ENCODE measurements around the gene MTMR4.
"Not testable (repeated sequence)": the region's sequence is repeated elsewhere in the genome, so short reads cannot be mapped to it uniquely, and the experiment has no call there.

Gene MTMR4

DNA sequence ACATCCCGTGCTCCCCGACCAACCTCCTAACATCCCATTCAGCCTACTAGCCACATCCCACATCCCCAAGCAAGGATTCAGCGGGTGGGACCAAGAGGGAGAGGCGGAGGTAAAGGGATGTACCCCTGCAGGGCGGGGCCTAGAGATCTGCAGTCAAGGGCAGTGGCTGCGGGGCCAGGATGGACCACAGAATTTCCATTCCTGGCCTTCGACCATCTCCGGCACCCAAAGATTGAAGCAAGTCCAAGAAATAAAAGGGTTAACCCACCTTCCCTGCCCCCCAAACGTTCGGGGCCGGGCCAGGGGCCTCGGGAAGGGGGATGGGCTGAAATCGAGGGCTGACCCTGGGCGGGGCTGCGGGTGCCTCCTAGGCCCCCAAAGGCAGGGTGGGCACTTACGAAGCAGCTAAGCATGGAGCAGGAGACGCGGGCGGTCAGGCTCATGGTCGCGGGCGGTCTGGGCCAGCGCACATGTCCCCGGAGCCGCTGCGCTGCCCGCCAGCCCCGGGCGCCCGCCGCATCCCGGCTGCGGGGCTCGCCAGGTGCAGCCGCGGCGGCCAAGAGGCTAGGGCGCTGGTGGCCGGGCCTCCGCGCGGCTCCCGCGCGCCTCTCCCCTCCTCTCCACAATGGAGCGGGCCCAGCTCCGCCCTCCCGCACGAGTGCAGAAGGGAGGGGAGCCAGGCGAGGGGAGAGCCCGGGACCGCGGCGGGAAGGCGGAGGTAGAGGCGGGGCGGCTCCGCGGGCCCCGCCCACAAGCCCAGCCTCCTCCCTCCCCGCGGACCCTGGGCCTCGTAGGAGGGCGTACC, at the start of gene MTMR4:
TSS of gene MTMR4 (minus strand) at position 674 of the 805 bp plus-strand sequence. CDS start at position 443, 231 bp downstream.
- H3K36me3 ChIP-seq (replicated peaks) = peaks cover 22% of the 10 kb centered on the region
- peak within 1 kb of the TSS; percentile 73 for H3K4me3 ChIP-seq (ENCODE audit: low read depth, low read length)
- no peak within 1 kb of the TSS for H3K27ac ChIP-seq
- no peaks in the 10 kb centered on the region for H3K27me3 ChIP-seq (replicated peaks)
- TF ChIP-seq, protein P1, sequence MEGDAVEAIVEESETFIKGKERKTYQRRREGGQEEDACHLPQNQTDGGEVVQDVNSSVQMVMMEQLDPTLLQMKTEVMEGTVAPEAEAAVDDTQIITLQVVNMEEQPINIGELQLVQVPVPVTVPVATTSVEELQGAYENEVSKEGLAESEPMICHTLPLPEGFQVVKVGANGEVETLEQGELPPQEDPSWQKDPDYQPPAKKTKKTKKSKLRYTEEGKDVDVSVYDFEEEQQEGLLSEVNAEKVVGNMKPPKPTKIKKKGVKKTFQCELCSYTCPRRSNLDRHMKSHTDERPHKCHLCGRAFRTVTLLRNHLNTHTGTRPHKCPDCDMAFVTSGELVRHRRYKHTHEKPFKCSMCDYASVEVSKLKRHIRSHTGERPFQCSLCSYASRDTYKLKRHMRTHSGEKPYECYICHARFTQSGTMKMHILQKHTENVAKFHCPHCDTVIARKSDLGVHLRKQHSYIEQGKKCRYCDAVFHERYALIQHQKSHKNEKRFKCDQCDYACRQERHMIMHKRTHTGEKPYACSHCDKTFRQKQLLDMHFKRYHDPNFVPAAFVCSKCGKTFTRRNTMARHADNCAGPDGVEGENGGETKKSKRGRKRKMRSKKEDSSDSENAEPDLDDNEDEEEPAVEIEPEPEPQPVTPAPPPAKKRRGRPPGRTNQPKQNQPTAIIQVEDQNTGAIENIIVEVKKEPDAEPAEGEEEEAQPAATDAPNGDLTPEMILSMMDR (IDR thresholded peaks at IDR 0.05; ENCODE audit: low read depth, low read length, missing control alignments) = no peak
- peak; percentile 18 for DNase-seq
- in situ Hi-C loops (cut with HindIII; ENCODE audit: low pct_ligation_motif_present, low sequenced_read_pairs) = no loop called here

DNA sequence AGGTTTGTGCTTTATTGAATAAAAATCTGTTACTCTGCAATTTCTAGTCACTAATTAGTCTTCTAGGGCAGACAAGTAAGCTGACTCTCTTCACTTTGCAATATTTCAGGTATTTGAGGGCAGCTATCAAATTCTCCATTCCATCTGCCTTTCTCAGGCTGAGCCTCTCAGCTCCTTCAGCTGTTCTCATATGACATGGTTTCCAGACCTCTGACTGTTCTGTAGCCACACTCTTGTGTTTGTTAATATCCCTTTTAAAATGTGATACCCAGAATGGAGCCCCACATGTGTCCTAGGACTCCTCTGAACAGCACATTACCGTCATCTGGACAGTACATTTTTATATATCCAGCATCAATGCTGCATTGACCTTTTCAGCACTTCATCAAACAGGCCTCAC, 46.1 kb upstream of the MTMR4 start:
- Histone ChIP-seq H3K27ac (no peak overlapping the region), H3K36me3 (replicated peaks) (no peaks in the 10 kb centered on the region), H3K4me3 (ENCODE audit: low read depth, low read length) (no peak overlapping the region), H3K27me3 (replicated peaks) (no peaks in the 10 kb centered on the region)
- TF ChIP-seq, protein P1 (IDR thresholded peaks at IDR 0.05; ENCODE audit: low read depth, low read length, missing control alignments) = no peak
- in situ Hi-C loops (cut with HindIII; ENCODE audit: low pct_ligation_motif_present, low sequenced_read_pairs) = no loop called here
- DNase-seq = no peak

DNA sequence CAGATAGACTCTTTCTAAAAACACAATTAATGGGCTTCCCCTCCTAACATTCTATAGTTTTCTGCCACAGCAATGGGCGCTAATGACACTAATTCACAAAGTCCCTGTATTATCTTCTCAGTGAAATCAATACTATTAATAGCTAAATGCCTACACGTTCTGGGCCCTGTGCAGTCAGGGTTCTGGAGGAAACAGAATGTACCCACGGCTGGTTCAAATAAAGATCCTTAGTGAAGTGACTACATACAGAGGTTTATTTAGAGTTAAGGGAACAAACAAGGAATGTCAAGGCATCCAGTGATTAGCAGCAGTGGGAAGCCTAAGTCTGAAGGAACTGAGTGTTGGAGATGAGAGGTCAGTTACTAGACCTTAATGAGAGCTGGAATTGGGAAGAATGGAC, 43.5 kb upstream of the MTMR4 start:
- no peak overlapping the region for H3K27ac ChIP-seq
- DNase-seq = no peak
- in situ Hi-C loops (cut with HindIII; ENCODE audit: low pct_ligation_motif_present, low sequenced_read_pairs) = no loop called here
- TF ChIP-seq, protein P1 (IDR thresholded peaks at IDR 0.05; ENCODE audit: low read depth, low read length, missing control alignments) = no peak
- no peaks in the 10 kb centered on the region for H3K27me3 ChIP-seq (replicated peaks)
- H3K36me3 ChIP-seq (replicated peaks) = no peaks in the 10 kb centered on the region
- no peak overlapping the region for H3K4me3 ChIP-seq (ENCODE audit: low read depth, low read length)

DNA sequence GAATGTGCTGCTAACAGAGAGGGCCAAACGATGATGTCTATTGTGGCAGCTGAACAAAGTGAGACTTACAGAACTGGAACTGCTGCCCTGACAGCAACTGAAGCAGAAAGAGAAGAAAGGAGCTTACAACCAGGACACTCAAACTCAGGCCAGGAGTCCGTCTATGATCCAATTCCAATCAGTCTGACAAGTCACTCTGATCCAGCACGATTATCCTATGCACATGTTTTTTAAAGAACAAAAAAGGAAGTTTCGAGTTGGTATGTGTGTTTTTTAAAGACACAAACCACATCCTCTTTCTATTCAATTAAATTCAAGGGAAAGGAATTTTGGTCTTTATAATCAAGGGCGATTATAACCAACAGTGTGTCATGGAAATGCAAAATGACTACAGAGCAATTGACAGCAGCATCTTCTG, 42.4 kb upstream of the MTMR4 start:
- TF ChIP-seq, protein P1 (IDR thresholded peaks at IDR 0.05; ENCODE audit: low read depth, low read length, missing control alignments) = no peak
- no peaks in the 10 kb centered on the region for H3K36me3 ChIP-seq (replicated peaks)
- in situ Hi-C loops (cut with HindIII; ENCODE audit: low pct_ligation_motif_present, low sequenced_read_pairs) = no loop called here
- no peak overlapping the region for H3K4me3 ChIP-seq (ENCODE audit: low read depth, low read length)
- no peaks in the 10 kb centered on the region for H3K27me3 ChIP-seq (replicated peaks)
- no peak overlapping the region for H3K27ac ChIP-seq
- DNase-seq = no peak

DNA sequence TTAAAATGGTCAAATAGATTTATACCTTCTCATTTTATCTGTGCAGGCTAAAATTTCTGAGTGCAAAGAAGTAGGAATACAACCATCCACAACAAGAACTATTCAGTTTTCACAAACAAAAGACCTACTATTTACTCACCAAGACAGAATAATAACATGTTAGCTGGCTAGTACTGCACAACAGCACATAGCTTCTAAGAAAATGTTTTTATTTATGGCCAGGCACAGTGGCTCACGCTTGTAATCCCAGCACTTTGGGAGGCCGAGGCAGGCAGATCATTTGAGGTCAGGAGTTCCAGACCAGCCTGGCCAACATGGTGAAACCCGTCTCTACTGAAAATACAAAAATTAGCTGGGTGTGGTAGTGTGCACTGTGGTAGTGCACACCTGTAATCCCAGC, 40.7 kb upstream of the MTMR4 start:
- in situ Hi-C loops (cut with HindIII; ENCODE audit: low pct_ligation_motif_present, low sequenced_read_pairs); H3K4me3 ChIP-seq (ENCODE audit: low read depth, low read length); DNase-seq: not testable (repeated sequence)

DNA sequence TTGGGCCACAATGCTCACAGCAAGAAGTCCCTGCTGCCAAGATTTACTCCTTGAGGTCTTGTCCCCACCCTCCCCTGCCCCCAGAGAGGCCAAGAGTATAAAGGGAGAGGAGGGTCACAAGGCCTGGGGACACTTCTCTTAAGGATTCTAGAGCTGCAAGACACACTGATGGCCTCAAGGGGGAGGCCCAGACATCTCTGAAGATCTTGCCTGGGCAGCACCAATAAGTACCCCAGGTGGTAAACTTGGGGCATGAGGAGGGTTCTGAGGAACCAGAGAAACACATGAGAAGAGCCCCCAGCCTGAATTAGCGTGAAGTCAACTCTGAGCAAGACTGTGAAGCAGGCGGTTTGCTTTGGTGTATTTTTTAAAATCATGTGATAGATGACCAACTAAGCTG, 26.8 kb upstream of the MTMR4 start:
- H3K27ac ChIP-seq = no peak overlapping the region
- TF ChIP-seq, protein P1 (IDR thresholded peaks at IDR 0.05; ENCODE audit: low read depth, low read length, missing control alignments) = peak; percentile 63
- no peak overlapping the region for H3K4me3 ChIP-seq (ENCODE audit: low read depth, low read length)
- in situ Hi-C loops (cut with HindIII; ENCODE audit: low pct_ligation_motif_present, low sequenced_read_pairs) = no loop called here
- no peaks in the 10 kb centered on the region for H3K36me3 ChIP-seq (replicated peaks)
- peaks cover 7% of the 10 kb centered on the region for H3K27me3 ChIP-seq (replicated peaks)
- DNase-seq = no peak

More for the DNA sequence above, 40.7 kb upstream of the MTMR4 start:
- not testable (repeated sequence) for H3K27ac ChIP-seq; H3K27me3 ChIP-seq (replicated peaks); H3K36me3 ChIP-seq (replicated peaks)
